Endothelial cell of umbilical vein (primary cell): ENCODE measurements around the gene ELMO2. TPM values are rescaled to one million over a fixed set of nuclear protein-coding genes. Genes with fewer than 3 reads are reported as not detected.
A peak's percentile ranks its signal among the peaks of the same experiment; 100 is the strongest.

Experiments used
- BruUV-seq: library from RNA; stranded (reverse); fragments of 400-500 nt; replicated peaks from 2 replicates; lab custom pipeline; 2021; lab: Mats Ljungman, UMichigan
- CTCF ChIA-PET: fragments of 300-600, 350-600 bp; sonication (Branson Sonifier 250); formaldehyde crosslinking; loops from one replicate; lab custom pipeline; 2021; ENCODE audit warnings: antibody characterized with exemption, inconsistent platforms; lab: Charles Lee
- POLR2A ChIA-PET: fragments of 300-600, 350-600 bp; sonication (Branson Sonifier 250); formaldehyde crosslinking; loops from one replicate; lab custom pipeline; 2021; ENCODE audit warnings: antibody characterized with exemption, inconsistent platforms; lab: Charles Lee
- DNase-seq: peaks from one replicate; pipeline ENCODE4 v3.0.0-alpha.2; 2011; ENCODE audit warnings: low read depth, low spot score
- FAIRE-seq: peaks from 2 replicates; lab custom pipeline; 2011; peaks lifted over from hg19 to GRCh38; lab: Jason Lieb, UNC
- H2AFZ ChIP-seq: 2 replicates; pipeline ENCODE4 v1.6.0; 2012; ENCODE audit warnings: low read depth, low read length, control low read depth, inconsistent platforms
- H3K27ac ChIP-seq: 2 replicates; pipeline ENCODE4 v1.5.1; 2011; ENCODE audit warnings: low read depth, mild to moderate bottlenecking, control low read depth, low read length, moderate library complexity; ENCODE audit not compliant: insufficient read depth
- H3K27me3 ChIP-seq, 2 experiments: 2 replicates each; pipeline versions ENCODE4 v1.6.0 to v1.6.1; 2011; ENCODE audit warnings: low read length in 2 of 2, mixed read lengths in 1 of 2; ENCODE audit not compliant: control insufficient read depth in 2 of 2, insufficient read depth in 2 of 2
- H3K36me3 ChIP-seq, 2 experiments: 2 replicates in 1 of 2; 3 replicates in 1 of 2; pipeline ENCODE4 v1.5.1; 2011; ENCODE audit warnings: low read length in 2 of 2, mild to moderate bottlenecking in 1 of 2, moderate library complexity in 1 of 2; ENCODE audit not compliant: control insufficient read depth in 2 of 2, insufficient read depth in 2 of 2; ENCODE audit errors: extremely low read depth in 1 of 2
- H3K4me1 ChIP-seq: 3 replicates; pipeline ENCODE4 v1.5.1; 2011; ENCODE audit warnings: mild to moderate bottlenecking, low read length; ENCODE audit not compliant: control insufficient read depth, insufficient read depth; ENCODE audit errors: extremely low read depth
- H3K4me2 ChIP-seq: 2 replicates; pipeline ENCODE4 v1.6.1; 2011; ENCODE audit warnings: low read length, control low read depth, mixed read lengths; ENCODE audit not compliant: insufficient read depth
- H3K4me3 ChIP-seq, 3 experiments: fragments of 200-600 bp in 1 of 3; sonication (generic), shearing (Covaris generic) in 1 of 3; replicated peaks in 1 of 3; 2 replicates each; pipeline ENCODE4 v1.5.1; 2011 to 2016; ENCODE audit warnings: control low read depth in 3 of 3, low read length in 3 of 3, mild to moderate bottlenecking in 2 of 3, inconsistent platforms in 1 of 3, low read depth in 1 of 3, moderate library complexity in 1 of 3; ENCODE audit not compliant: insufficient read depth in 1 of 3
- H3K79me2 ChIP-seq: 2 replicates; pipeline ENCODE4 v1.6.0; 2012; ENCODE audit warnings: low read length, inconsistent platforms; ENCODE audit not compliant: control insufficient read depth, insufficient read depth
- H3K9ac ChIP-seq: replicated peaks from 2 replicates; pipeline ENCODE3; 2011; ENCODE audit warnings: low read length, control low read depth; ENCODE audit not compliant: insufficient read depth; ENCODE audit errors: extremely low read depth
- H3K9me1 ChIP-seq: replicated peaks from 3 replicates; pipeline ENCODE4 v1.6.0; 2011; ENCODE audit warnings: mild to moderate bottlenecking, low read length; ENCODE audit not compliant: control insufficient read depth, insufficient read depth; ENCODE audit errors: extremely low read depth
- H3K9me3 ChIP-seq: replicated peaks from 2 replicates; pipeline ENCODE4 v1.5.1; 2012; ENCODE audit warnings: low read length, inconsistent platforms; ENCODE audit not compliant: control insufficient read depth, insufficient read depth
- H4K20me1 ChIP-seq: replicated peaks from 2 replicates; pipeline ENCODE3; 2011; ENCODE audit warnings: mild to moderate bottlenecking, low read length; ENCODE audit not compliant: control insufficient read depth, insufficient read depth; ENCODE audit errors: extremely low read depth
- EZH2 ChIP-seq: IDR thresholded peaks from 2 replicates; pipeline ENCODE4 v1.6.1; 2012; ENCODE audit warnings: borderline replicate concordance, low read depth, mild to moderate bottlenecking, moderate library complexity, low read length, inconsistent platforms; ENCODE audit not compliant: severe bottlenecking
- FOS ChIP-seq: IDR thresholded peaks from 2 replicates; pipeline ENCODE4 v1.6.1; 2011; ENCODE audit warnings: mild to moderate bottlenecking, low read length, moderate library complexity, borderline replicate concordance; ENCODE audit not compliant: insufficient read depth
- GATA2 ChIP-seq: IDR thresholded peaks from 2 replicates; pipeline ENCODE4 v1.7.0; 2011; ENCODE audit warnings: low read depth, mild to moderate bottlenecking, moderate library complexity, mixed read lengths, low read length; ENCODE audit not compliant: insufficient read length, insufficient read depth
- JUN ChIP-seq: IDR thresholded peaks from 2 replicates; pipeline ENCODE4 v1.6.1; 2011; ENCODE audit warnings: borderline replicate concordance, low read depth; ENCODE audit not compliant: insufficient read length, insufficient read depth
- MYC ChIP-seq: IDR thresholded peaks from one replicate; pipeline ENCODE4 v1.6.1; 2011; ENCODE audit warnings: mild to moderate bottlenecking, low read depth, low read length
- POLR2A ChIP-seq: IDR thresholded peaks from 2 replicates; pipeline ENCODE4 v1.6.1; 2012; ENCODE audit warnings: low read depth, mild to moderate bottlenecking, control low read depth, low read length
- POLR2AphosphoS5 ChIP-seq: IDR thresholded peaks from 2 replicates; pipeline ENCODE4 v1.6.1; 2012; ENCODE audit warnings: low read depth, mild to moderate bottlenecking, control low read depth, low read length, moderate library complexity; ENCODE audit not compliant: insufficient read depth
- dilution Hi-C: fragments of 300-500 bp; cut with MboI; formaldehyde crosslinking; loops from one replicate; pipeline ENCODE4 v1.15.0; 2019; ENCODE audit warnings: low sequenced_read_pairs; ENCODE audit not compliant: extremely low pct_ligation_motif_present
- intact Hi-C: fragments of 100-400 bp; cut with micrococcal nuclease; formaldehyde crosslinking; loops from one replicate; pipeline ENCODE4 v1.10.0; 2022
- polyA plus RNA-seq, 4 experiments: library from polyadenylated mRNA; depleted of rRNA in 3 of 4; stranded (reverse) in 3 of 4; unstranded in 1 of 4; fragments of >200 nt; gene quantifications; 2 replicates each; pipeline versions ENCODE4 v1.2.1 to v1.2.3, GENCODE V29; 2011 to 2012; ENCODE audit warnings: missing spikeins in 1 of 4
- total RNA-seq: library from RNA; stranded (reverse); gene quantifications from 2 replicates; pipeline ENCODE4 v1.2.3, GENCODE V29; 2021
- TF ChIP-seq, protein P1 (sequence below), 2 donors: IDR thresholded peaks; 1 replicate in 1 of 2; 2 replicates in 1 of 2; pipeline ENCODE4 v1.5.1; 2011; ENCODE audit warnings: low read length in 2 of 2, mild to moderate bottlenecking in 2 of 2, moderate library complexity in 2 of 2, control low read depth in 1 of 2, inconsistent platforms in 1 of 2, low read depth in 1 of 2; ENCODE audit not compliant: insufficient read depth in 1 of 2; ENCODE audit errors: extremely low read depth in 1 of 2
- TF ChIP-seq, protein P2 (sequence below): IDR thresholded peaks from 2 replicates; pipeline ENCODE4 v1.6.1; 2011; ENCODE audit not compliant: insufficient read depth, insufficient read length

Gene ELMO2
- total and polyA plus RNA-seq, 2 donors (not counting 3 experiments of a cell fraction or from before 2014, with no cell fraction given): 35.1 to 43.5 TPM

DNA sequence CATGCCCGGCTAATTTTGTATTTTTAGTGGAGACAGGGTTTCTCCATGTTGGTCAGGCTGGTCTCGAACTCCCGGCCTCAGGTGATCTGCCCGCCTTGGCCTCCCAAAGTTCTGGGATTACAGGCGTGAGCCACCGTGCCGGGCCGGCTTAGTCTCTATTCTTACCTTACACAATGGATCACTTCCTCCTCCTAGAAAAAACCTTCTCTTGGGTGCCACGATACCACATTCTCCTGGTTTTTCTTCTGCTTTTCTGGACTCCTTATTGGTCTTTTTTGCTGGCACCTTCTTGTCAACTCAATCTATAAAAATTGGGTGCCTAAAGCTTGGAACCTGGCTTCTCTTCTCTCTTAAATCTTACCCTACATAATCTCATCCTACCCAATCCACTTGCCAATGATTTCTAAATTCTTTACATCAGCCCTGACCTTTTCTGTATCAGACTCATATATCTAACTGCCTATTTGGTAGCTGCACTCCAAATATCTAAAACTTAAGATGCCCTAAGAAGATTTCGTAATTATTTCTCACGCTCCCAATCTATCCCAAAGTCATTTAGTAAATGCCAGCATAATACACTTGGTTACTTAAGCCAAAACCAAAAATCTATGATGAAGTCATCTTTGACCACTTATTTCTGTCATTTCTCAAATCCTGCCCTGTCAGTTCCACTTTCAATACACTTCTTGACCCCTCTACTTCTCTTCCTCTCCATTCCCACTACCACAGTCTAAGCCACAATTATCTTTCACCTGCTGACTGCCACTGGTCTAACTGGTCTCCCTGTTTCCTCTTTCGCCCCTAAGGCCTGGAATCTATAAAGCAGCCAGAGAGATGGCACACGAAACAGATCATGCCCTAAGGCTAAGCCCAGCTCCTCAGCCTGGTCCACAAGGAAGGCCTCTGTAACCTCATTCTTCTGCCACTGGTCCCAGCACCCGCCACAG is 43.2 kb downstream of the ELMO2 start:
- FAIRE-seq: no peak
- Histone ChIP-seq H3K4me1 (peaks cover 8% of the 10 kb centered on the region), H3K9me3 (no peaks in the 10 kb centered on the region), H3K9me1 (no peaks in the 10 kb centered on the region), H4K20me1 (no peaks in the 10 kb centered on the region), H2AFZ (no peak overlapping the region), H3K9ac (peak overlapping the region; percentile 97), H3K27me3 (no peaks in the 10 kb centered on the region), H3K79me2 (peaks cover 23% of the 10 kb centered on the region), H3K4me3 (peak overlapping the region; percentile 49 to 90 (median 67)), H3K27ac (peak overlapping the region; percentile 94), H3K36me3 (peaks cover 4 to 23% of the 10 kb centered on the region in 2 experiments), H3K4me2 (peak overlapping the region; percentile 76)
- intact Hi-C loops (loop anchor here (1.0 to 10.0 kb wide), 3 partner anchors 13 to 548 kb away; partner anchors contain the start of gene UBE2C), dilution Hi-C loops (no loop called here)
- no TSS peak for BruUV-seq
- TF ChIP-seq, protein P1, sequence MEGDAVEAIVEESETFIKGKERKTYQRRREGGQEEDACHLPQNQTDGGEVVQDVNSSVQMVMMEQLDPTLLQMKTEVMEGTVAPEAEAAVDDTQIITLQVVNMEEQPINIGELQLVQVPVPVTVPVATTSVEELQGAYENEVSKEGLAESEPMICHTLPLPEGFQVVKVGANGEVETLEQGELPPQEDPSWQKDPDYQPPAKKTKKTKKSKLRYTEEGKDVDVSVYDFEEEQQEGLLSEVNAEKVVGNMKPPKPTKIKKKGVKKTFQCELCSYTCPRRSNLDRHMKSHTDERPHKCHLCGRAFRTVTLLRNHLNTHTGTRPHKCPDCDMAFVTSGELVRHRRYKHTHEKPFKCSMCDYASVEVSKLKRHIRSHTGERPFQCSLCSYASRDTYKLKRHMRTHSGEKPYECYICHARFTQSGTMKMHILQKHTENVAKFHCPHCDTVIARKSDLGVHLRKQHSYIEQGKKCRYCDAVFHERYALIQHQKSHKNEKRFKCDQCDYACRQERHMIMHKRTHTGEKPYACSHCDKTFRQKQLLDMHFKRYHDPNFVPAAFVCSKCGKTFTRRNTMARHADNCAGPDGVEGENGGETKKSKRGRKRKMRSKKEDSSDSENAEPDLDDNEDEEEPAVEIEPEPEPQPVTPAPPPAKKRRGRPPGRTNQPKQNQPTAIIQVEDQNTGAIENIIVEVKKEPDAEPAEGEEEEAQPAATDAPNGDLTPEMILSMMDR (IDR thresholded peaks at IDR 0.05; ENCODE audit: extremely low read depth in 1 of 2, insufficient read depth in 1 of 2, low read depth in 1 of 2, low read length in 2 of 2): no peak
- TF ChIP-seq, protein P2, sequence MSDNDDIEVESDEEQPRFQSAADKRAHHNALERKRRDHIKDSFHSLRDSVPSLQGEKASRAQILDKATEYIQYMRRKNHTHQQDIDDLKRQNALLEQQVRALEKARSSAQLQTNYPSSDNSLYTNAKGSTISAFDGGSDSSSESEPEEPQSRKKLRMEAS: no peak
- TF ChIP-seq POLR2A (no peak), FOS (no peak), POLR2AphosphoS5 (no peak), GATA2 (no peak), JUN (no peak), EZH2 (no peak), MYC (no peak)
- ChIA-PET POLR2A (interaction anchor here (0.6 to 2.5 kb wide), 3 partner anchors 37 to 575 kb away, joined by 3 to 9 read pairs (median 4); partner anchors contain the start of gene ELMO2), CTCF (interaction anchor here (0.6 to 2.3 kb wide), 9 partner anchors 10 to 235 kb away, joined by 3 to 10 read pairs (median 5); partner anchors contain the start of gene ELMO2)
- no peak for DNase-seq
